ENCODE data around the gene TMC1.

Gene TMC1

GRCh38 chr9:72749276-72749675, 227.9 kb downstream of the TMC1 start:
- H3K4me3 ChIP-seq (ENCODE audit: low read depth, low read length), result no peak overlapping the region
- no peaks in the 10 kb centered on the region for H3K27me3 ChIP-seq (ENCODE audit: insufficient read depth, low read depth, severe bottlenecking)
- H3K36me3 ChIP-seq, result no peaks in the 10 kb centered on the region
- TF ChIP-seq, protein P1, sequence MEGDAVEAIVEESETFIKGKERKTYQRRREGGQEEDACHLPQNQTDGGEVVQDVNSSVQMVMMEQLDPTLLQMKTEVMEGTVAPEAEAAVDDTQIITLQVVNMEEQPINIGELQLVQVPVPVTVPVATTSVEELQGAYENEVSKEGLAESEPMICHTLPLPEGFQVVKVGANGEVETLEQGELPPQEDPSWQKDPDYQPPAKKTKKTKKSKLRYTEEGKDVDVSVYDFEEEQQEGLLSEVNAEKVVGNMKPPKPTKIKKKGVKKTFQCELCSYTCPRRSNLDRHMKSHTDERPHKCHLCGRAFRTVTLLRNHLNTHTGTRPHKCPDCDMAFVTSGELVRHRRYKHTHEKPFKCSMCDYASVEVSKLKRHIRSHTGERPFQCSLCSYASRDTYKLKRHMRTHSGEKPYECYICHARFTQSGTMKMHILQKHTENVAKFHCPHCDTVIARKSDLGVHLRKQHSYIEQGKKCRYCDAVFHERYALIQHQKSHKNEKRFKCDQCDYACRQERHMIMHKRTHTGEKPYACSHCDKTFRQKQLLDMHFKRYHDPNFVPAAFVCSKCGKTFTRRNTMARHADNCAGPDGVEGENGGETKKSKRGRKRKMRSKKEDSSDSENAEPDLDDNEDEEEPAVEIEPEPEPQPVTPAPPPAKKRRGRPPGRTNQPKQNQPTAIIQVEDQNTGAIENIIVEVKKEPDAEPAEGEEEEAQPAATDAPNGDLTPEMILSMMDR (IDR thresholded peaks at IDR 0.05; ENCODE audit: low read depth, low read length), result no peak
- no peak for DNase-seq
- no peak overlapping the region for H3K27ac ChIP-seq
- no peaks in the 10 kb centered on the region for H3K9me3 ChIP-seq (ENCODE audit: severe bottlenecking)

DNA sequence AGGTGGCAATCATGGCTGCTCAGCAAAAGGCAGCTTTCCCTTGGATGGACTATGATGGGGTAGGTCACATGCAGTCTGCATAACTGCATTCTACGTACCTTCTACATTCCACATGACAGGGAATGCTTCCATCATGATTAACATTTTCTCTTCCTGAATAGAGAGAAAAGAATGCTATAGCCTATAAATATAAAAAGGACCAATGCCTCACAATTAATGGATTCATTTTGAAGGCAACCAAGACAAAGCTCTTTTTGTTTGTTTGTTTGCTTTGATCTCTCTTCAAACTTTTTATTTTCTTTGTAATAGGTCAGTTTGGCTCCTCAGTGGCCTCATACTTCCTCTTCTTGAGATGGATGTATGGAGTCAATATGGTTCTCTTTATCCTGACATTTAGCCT, 230.1 kb downstream of the TMC1 start:
- no peak overlapping the region for H3K27ac ChIP-seq
- DNase-seq, result no peak
- no peak overlapping the region for H3K4me3 ChIP-seq (ENCODE audit: low read depth, low read length)
- H3K27me3 ChIP-seq (ENCODE audit: insufficient read depth, low read depth, severe bottlenecking), result no peaks in the 10 kb centered on the region
- no peaks in the 10 kb centered on the region for H3K9me3 ChIP-seq (ENCODE audit: severe bottlenecking)
- H3K36me3 ChIP-seq, result no peaks in the 10 kb centered on the region
- TF ChIP-seq, protein P1 (IDR thresholded peaks at IDR 0.05; ENCODE audit: low read depth, low read length), result no peak

DNA sequence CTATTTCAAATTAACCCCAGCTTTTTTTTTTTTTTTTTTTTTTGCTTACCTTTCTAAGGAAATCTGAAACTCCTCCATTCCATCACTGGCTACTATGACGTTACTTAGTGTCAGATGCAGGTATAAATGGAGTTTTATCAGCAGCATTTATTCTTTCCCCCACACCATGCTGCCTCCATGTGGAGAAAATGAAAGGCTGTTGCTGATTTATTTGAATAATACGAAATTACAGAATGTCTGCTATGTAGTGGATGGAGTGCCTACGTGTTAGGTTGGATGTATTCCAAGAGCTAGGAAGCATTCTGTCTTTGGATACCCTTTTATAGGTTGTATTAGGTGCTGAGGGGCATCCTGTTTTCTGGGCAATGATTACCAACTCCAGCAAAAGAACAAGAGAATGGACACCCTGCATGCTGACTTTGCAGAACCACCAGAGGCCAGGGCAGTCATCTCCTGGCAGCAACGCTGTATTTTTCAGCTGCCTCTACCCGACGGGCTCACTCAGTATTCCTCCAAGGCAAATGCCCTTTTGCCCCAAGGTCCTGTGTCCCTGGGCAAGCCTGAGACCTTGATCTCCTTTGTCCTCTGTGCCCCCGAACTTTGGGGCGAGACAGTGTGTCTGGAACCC, 232.0 kb downstream of the TMC1 start:
- Histone ChIP-seq H3K27me3 (ENCODE audit: insufficient read depth, low read depth, severe bottlenecking) (no peaks in the 10 kb centered on the region), H3K4me3 (ENCODE audit: low read depth, low read length) (no peak overlapping the region), H3K27ac (no peak overlapping the region), H3K36me3 (no peaks in the 10 kb centered on the region), H3K9me3 (ENCODE audit: severe bottlenecking) (no peaks in the 10 kb centered on the region)
- DNase-seq, result no peak
- TF ChIP-seq, protein P1 (IDR thresholded peaks at IDR 0.05; ENCODE audit: low read depth, low read length), result no peak

DNA sequence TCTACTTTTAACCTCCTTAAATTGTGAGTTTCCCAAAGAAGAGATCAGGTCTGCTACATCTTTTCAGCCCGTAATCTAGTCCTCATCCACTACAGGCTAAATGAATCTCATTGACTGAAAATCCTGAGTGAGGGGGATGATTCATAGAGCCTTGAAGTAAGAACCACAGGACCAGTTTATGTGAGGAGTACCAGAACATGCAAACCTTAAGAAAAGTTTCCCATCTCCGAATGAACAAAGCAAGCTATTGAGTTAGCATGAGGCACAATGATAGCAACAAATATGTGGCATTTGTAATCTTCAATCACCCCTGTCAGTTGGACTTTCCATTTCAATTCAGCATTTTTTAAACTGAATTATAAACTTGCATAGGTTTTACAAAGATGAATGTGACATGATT, 234.4 kb downstream of the TMC1 start:
- Histone ChIP-seq H3K27me3 (ENCODE audit: insufficient read depth, low read depth, severe bottlenecking) (no peaks in the 10 kb centered on the region), H3K9me3 (ENCODE audit: severe bottlenecking) (no peaks in the 10 kb centered on the region), H3K36me3 (no peaks in the 10 kb centered on the region), H3K4me3 (ENCODE audit: low read depth, low read length) (no peak overlapping the region), H3K27ac (no peak overlapping the region)
- DNase-seq, result no peak
- TF ChIP-seq, protein P1 (IDR thresholded peaks at IDR 0.05; ENCODE audit: low read depth, low read length), result no peak

DNA sequence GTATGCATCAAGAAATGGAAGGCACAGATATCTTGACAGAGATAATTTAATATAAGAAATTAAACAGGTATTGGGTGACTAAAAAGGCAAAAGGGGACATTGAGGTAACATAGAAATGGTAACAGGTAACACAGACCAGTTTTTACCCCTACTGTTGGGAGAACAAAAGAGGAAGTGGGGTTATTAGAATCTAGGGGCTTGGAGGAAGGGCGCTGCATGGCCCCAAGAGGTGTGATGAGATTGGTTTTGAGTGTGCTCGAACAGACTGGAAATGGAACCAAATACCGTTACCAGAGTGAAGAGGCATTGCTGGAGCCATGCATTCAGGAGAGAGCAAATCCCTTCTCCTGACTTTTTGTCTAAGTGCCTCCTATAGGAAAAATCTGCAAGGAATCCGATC, 237.5 kb downstream of the TMC1 start:
- no peak for DNase-seq
- Histone ChIP-seq H3K36me3 (no peaks in the 10 kb centered on the region), H3K4me3 (ENCODE audit: low read depth, low read length) (no peak overlapping the region), H3K27me3 (ENCODE audit: insufficient read depth, low read depth, severe bottlenecking) (no peaks in the 10 kb centered on the region), H3K27ac (no peak overlapping the region), H3K9me3 (ENCODE audit: severe bottlenecking) (no peaks in the 10 kb centered on the region)
- TF ChIP-seq, protein P1 (IDR thresholded peaks at IDR 0.05; ENCODE audit: low read depth, low read length), result no peak

DNA sequence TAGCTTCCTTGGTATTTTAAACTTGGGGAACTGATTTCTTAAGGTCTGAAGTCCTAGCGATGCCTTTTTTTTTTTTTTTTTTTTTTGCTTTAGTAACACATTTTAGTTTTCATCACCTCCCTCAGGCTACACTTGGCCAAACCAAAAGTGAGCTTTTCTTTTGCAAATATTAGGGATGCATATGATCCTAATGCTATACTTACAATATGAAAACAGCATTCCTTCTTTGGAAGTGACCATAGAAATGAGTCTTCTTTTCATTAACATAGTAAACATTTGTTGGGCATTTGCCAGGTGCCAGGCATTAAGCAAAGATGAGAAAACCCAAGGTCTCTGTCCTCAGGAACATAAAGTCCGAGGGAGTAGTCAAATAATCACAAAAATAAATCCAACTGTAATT, 241.6 kb downstream of the TMC1 start:
- no peak for DNase-seq
- H3K36me3 ChIP-seq, result no peaks in the 10 kb centered on the region
- no peaks in the 10 kb centered on the region for H3K27me3 ChIP-seq (ENCODE audit: insufficient read depth, low read depth, severe bottlenecking)
- H3K4me3 ChIP-seq (ENCODE audit: low read depth, low read length), result no peak overlapping the region
- TF ChIP-seq, protein P1 (IDR thresholded peaks at IDR 0.05; ENCODE audit: low read depth, low read length), result no peak
- no peak overlapping the region for H3K27ac ChIP-seq
- H3K9me3 ChIP-seq (ENCODE audit: severe bottlenecking), result no peaks in the 10 kb centered on the region

All from WERI-Rb-1 (cell line).